ENCODE measurements around the gene LEUTX. TPM values are rescaled to one million over a fixed set of nuclear protein-coding genes. Genes with fewer than 3 reads are reported as not detected.

Gene LEUTX
- total RNA-seq, 1 donor from 2014 or later: not detected

GRCh38 chr19:39818626-39819097, 40.0 kb downstream of the LEUTX start:
- Mint-ChIP-seq H3K27ac (peak overlapping the region; percentile 53), H3K27me3 (no peaks in the 10 kb centered on the region), H3K9me3 (no peaks in the 10 kb centered on the region), H3K4me1 (peaks cover 15% of the 10 kb centered on the region), H3K4me3 (no peak overlapping the region), H3K36me3 (ENCODE audit: low read depth) (peaks cover 16% of the 10 kb centered on the region)
- POLR2A ChIA-PET: no interaction called here
- TF ChIP-seq CTCF (IDR thresholded peaks at IDR 0.05): no peak
- CTCF ChIA-PET: interaction anchor here (1.1 kb wide), 1 partner anchor 151 kb away, joined by 3 read pairs; no protein-coding TSS in a partner anchor
- intact Hi-C loops (cut with micrococcal nuclease): no loop called here
- DNase-seq (no peak), ATAC-seq (ENCODE audit: low read depth) (peak; percentile 91)

- DNase-seq (no peak), ATAC-seq (ENCODE audit: low read depth) (no peak)
- intact Hi-C loops (cut with micrococcal nuclease): no loop called here
- peaks cover 15% of the 10 kb centered on the region for H3K4me1 Mint-ChIP-seq
- H3K27me3 Mint-ChIP-seq: no peaks in the 10 kb centered on the region
- CTCF ChIA-PET: interaction anchor here (1.0 kb wide), 1 partner anchor 24 kb away, joined by 3 read pairs; no protein-coding TSS in a partner anchor
- POLR2A ChIA-PET: no interaction called here
- TF ChIP-seq CTCF (IDR thresholded peaks at IDR 0.05): no peak
- no peak overlapping the region for H3K4me3 Mint-ChIP-seq
- H3K9me3 Mint-ChIP-seq: no peaks in the 10 kb centered on the region
- H3K36me3 Mint-ChIP-seq (ENCODE audit: low read depth): peaks cover 14% of the 10 kb centered on the region
- H3K27ac Mint-ChIP-seq: no peak overlapping the region
Measured at GRCh38 chr19:39819786-39820185, 41.1 kb downstream of the LEUTX start.

- no peak overlapping the region for H3K27ac Mint-ChIP-seq
- POLR2A ChIA-PET: interaction anchor here (0.5 kb wide), 1 partner anchor 1173 kb away, joined by 4 read pairs; the partner anchor contains the start of gene ACTN4
- no peak for ATAC-seq (ENCODE audit: low read depth)
- no peaks in the 10 kb centered on the region for H3K27me3 Mint-ChIP-seq
- intact Hi-C loops (cut with micrococcal nuclease): no loop called here
- H3K36me3 Mint-ChIP-seq (ENCODE audit: low read depth): peaks cover 14% of the 10 kb centered on the region
- no peak for TF ChIP-seq CTCF (IDR thresholded peaks at IDR 0.05)
- no peak for DNase-seq
- CTCF ChIA-PET: no interaction called here
- no peak overlapping the region for H3K4me3 Mint-ChIP-seq
- H3K9me3 Mint-ChIP-seq: no peaks in the 10 kb centered on the region
- peaks cover 15% of the 10 kb centered on the region for H3K4me1 Mint-ChIP-seq
Measured at GRCh38 chr19:39820696-39821095, 42.0 kb downstream of the LEUTX start.

- no peak overlapping the region for H3K27ac Mint-ChIP-seq
- DNase-seq (no peak), ATAC-seq (ENCODE audit: low read depth) (no peak)
- H3K27me3 Mint-ChIP-seq: no peaks in the 10 kb centered on the region
- H3K36me3 Mint-ChIP-seq (ENCODE audit: low read depth): peaks cover 26% of the 10 kb centered on the region
- H3K4me1 Mint-ChIP-seq: peaks cover 15% of the 10 kb centered on the region
- intact Hi-C loops (cut with micrococcal nuclease): loop anchor here (1.0 to 2.0 kb wide), 6 partner anchors 10 to 525 kb away; partner anchors contain the start of genes C19orf47, FBL, PLD3 and PSMC4
- no peak overlapping the region for H3K4me3 Mint-ChIP-seq
- POLR2A ChIA-PET: interaction anchor here (1.3 to 2.5 kb wide), 2 partner anchors 10 to 17 kb away, joined by 3 to 15 read pairs; partner anchors contain the start of gene DYRK1B
- no peaks in the 10 kb centered on the region for H3K9me3 Mint-ChIP-seq
- CTCF ChIA-PET: interaction anchor here (1.7 kb wide), 1 partner anchor 31 kb away, joined by 5 read pairs; no protein-coding TSS in a partner anchor
- no peak for TF ChIP-seq CTCF (IDR thresholded peaks at IDR 0.05)
Measured at GRCh38 chr19:39823686-39824085, 45.0 kb downstream of the LEUTX start.

GRCh38 chr19:39824143-39825092, 45.8 kb downstream of the LEUTX start:
- no peak for TF ChIP-seq CTCF (IDR thresholded peaks at IDR 0.05)
- ATAC-seq (ENCODE audit: low read depth) (peak; percentile 98), DNase-seq (peak; percentile 67)
- intact Hi-C loops (cut with micrococcal nuclease): loop anchor here (1.0 to 2.0 kb wide), 6 partner anchors 9 to 524 kb away; partner anchors contain the start of genes C19orf47, FBL, PLD3 and PSMC4
- CTCF ChIA-PET: interaction anchor here (1.7 kb wide), 1 partner anchor 32 kb away, joined by 5 read pairs; no protein-coding TSS in a partner anchor
- Mint-ChIP-seq H3K9me3 (no peaks in the 10 kb centered on the region), H3K4me3 (no peak overlapping the region), H3K4me1 (peaks cover 12% of the 10 kb centered on the region), H3K27ac (no peak overlapping the region), H3K36me3 (ENCODE audit: low read depth) (peaks cover 32% of the 10 kb centered on the region), H3K27me3 (no peaks in the 10 kb centered on the region)
- POLR2A ChIA-PET: interaction anchor here (1.3 to 2.5 kb wide), 3 partner anchors 9 to 21 kb away, joined by 3 to 15 read pairs (median 3); partner anchors contain the start of gene DYRK1B

Data from activated B cell treated with CpG ODN at 0.5 μM for 24 hours (primary cell).